ENCODE results near the gene XRCC4.
"Not testable (repeated sequence)": the region's sequence is repeated elsewhere in the genome, so short reads cannot be mapped to it uniquely, and the experiment has no call there.

The XRCC4 gene

GRCh38 chr5:83124593-83124992 is 47.2 kb downstream of the XRCC4 start:
- DNase-seq = no peak

GRCh38 chr5:83125560-83125959 is 48.2 kb downstream of the XRCC4 start:
- DNase-seq = no peak

- DNase-seq = no peak
Observed at GRCh38 chr5:83126501-83126900, 49.2 kb downstream of the XRCC4 start.

GRCh38 chr5:83133797-83134196 is 56.5 kb downstream of the XRCC4 start:
- no peak for DNase-seq

GRCh38 chr5:83142526-83142925 is 65.2 kb downstream of the XRCC4 start:
- DNase-seq = no peak

GRCh38 chr5:83145241-83145640 is 67.9 kb downstream of the XRCC4 start:
- no peak for DNase-seq

GRCh38 chr5:83145882-83146331 is 68.6 kb downstream of the XRCC4 start:
- DNase-seq = no peak

GRCh38 chr5:83146441-83146840 is 69.1 kb downstream of the XRCC4 start:
- DNase-seq = no peak

GRCh38 chr5:83147593-83147992 is 70.2 kb downstream of the XRCC4 start:
- no peak for DNase-seq

- no peak for DNase-seq
Observed at GRCh38 chr5:83148370-83148769, 71.0 kb downstream of the XRCC4 start.

GRCh38 chr5:83149671-83150070 is 72.3 kb downstream of the XRCC4 start:
- DNase-seq = peak; percentile 25

GRCh38 chr5:83151821-83152220 is 74.5 kb downstream of the XRCC4 start:
- DNase-seq = peak; percentile 13

GRCh38 chr5:83152996-83153395 is 75.6 kb downstream of the XRCC4 start:
- not testable (repeated sequence) for DNase-seq

- no peak for DNase-seq
Observed at GRCh38 chr5:83156001-83156400, 78.7 kb downstream of the XRCC4 start.

- DNase-seq = no peak
Observed at GRCh38 chr5:83157163-83157562, 79.8 kb downstream of the XRCC4 start.

GRCh38 chr5:83162601-83163000 is 85.3 kb downstream of the XRCC4 start:
- no peak for DNase-seq

GRCh38 chr5:83167538-83167937 is 90.2 kb downstream of the XRCC4 start:
- no peak for DNase-seq

- no peak for DNase-seq
Observed at GRCh38 chr5:83169571-83170337, 92.4 kb downstream of the XRCC4 start.

- no peak for DNase-seq
Observed at GRCh38 chr5:83172011-83172410, 94.7 kb downstream of the XRCC4 start.

GRCh38 chr5:83172655-83173054 is 95.3 kb downstream of the XRCC4 start:
- DNase-seq = no peak

- DNase-seq = no peak
Observed at GRCh38 chr5:83173826-83174225, 96.5 kb downstream of the XRCC4 start.

GRCh38 chr5:83177803-83178202 is 100.5 kb downstream of the XRCC4 start:
- no peak for DNase-seq

GRCh38 chr5:83179966-83180365 is 102.6 kb downstream of the XRCC4 start:
- peak; percentile 26 for DNase-seq

GRCh38 chr5:83184534-83184933 is 107.2 kb downstream of the XRCC4 start:
- DNase-seq = no peak

- no peak for DNase-seq
Observed at GRCh38 chr5:83192947-83193346, 115.6 kb downstream of the XRCC4 start.
